ENCODE measurements around the gene ZNHIT6. TPM values are rescaled to one million over a fixed set of nuclear protein-coding genes. Genes with fewer than 3 reads are reported as not detected.

Gene ZNHIT6
- total and polyA plus RNA-seq, 2 of the 8 experiments (the other 6 are each of a cell fraction or from before 2014, with no cell fraction given) = 5.9 to 17.2 TPM

DNA sequence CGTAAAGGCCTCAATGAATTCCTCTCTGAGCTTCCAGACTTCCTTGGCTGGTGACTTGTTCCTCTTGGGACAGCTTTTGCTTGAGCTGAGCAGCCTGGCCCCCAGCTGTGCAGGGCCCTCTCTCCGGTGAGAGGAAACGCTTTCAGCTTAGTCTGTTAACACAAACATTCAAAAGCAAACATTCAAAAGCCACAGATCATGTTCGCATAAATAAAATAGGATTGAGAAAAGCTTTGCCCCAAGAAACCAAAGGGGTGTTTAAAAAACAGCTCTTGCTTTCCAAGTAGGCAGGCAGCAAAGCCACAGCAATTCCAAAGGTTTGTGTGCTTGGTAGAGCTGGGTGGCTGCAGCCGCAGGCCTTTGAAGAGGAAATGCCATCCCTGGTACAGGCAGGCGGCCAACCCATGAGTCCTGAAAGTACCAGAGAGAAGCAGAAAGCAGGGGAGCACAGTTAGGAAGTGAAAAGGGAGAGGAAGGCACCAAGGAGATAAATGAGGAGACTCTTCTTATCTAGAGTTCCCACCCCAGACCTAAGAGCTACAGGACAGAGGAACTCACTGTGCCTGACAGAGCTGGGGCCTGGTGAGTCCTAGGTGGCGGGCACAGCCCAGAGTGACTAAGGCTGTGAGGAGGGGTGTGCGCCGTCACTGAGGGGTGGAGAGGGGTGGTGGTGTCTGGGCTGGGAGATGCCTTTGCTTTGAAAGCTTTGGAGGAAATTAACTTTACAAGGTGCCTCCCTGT, 79.3 kb downstream of the ZNHIT6 start:
- no peak overlapping the region for H2BK15ac ChIP-seq (ENCODE audit: low read length)
- CTCF ChIA-PET (ENCODE audit: partially characterized antibody) = interaction anchor here (0.9 to 4.8 kb wide), 12 partner anchors 12 to 321 kb away, joined by 3 to 42 read pairs (median 4); no protein-coding TSS in a partner anchor
- FAIRE-seq = no peak

More for the DNA sequence above, 79.3 kb downstream of the ZNHIT6 start:
- DNase-seq (ENCODE audit: low read depth in 1 of 2, low spot score in 2 of 2) = no peak
- Histone ChIP-seq H3K18ac (ENCODE audit: extremely low read depth, low read length) (peak overlapping the region; percentile 79), H3K79me2 (ENCODE audit: control insufficient read depth in 1 of 2, insufficient read depth in 2 of 2, low read length in 2 of 2) (no peaks in the 10 kb centered on the region), H3K4me3 (ENCODE audit: extremely low read depth in 1 of 4, insufficient read depth in 2 of 4, low read depth in 3 of 4, low read length in 4 of 4) (no peak overlapping the region), H2BK12ac (ENCODE audit: low read depth, low read length) (0 out of 2 replicates have a peak overlapping the region, but pooled peaks have one; percentile 62), H4K20me1 (replicated peaks in 1 of 2; ENCODE audit: control insufficient read depth in 1 of 2, insufficient read depth in 2 of 2, low read length in 2 of 2) (no peaks in the 10 kb centered on the region), H3K23me2 (ENCODE audit: low read depth, low read length) (no peaks in the 10 kb centered on the region), H4K91ac (replicated peaks; ENCODE audit: insufficient read length, low read length) (no peak overlapping the region), H2AK5ac (ENCODE audit: low read depth, low read length) (no peak overlapping the region; the same call in 1 of the 2 replicates), H2BK120ac (replicated peaks; ENCODE audit: low read depth, low read length) (no peak overlapping the region), H3K56ac (replicated peaks; ENCODE audit: insufficient read length, low read depth, low read length) (no peak overlapping the region), H3K14ac (ENCODE audit: insufficient read length) (no peak overlapping the region), H3K27ac (ENCODE audit: low read depth, low read length) (no peak overlapping the region), H3K4me1 (replicated peaks in 1 of 4; ENCODE audit: control insufficient read depth in 3 of 4, insufficient read depth in 4 of 4, low read length in 3 of 4) (peaks cover 3 to 11% (median 6%) of the 10 kb centered on the region in 4 experiments; a peak in 6 of 7 replicates), H4K8ac (ENCODE audit: extremely low read depth, insufficient read depth, low read length) (no peak overlapping the region), H2BK20ac (ENCODE audit: low read length) (peak overlapping the region; percentile 76; the same call in 1 of the 2 replicates), H3K23ac (ENCODE audit: insufficient read length) (no peak overlapping the region), H3K9ac (replicated peaks in 1 of 4; ENCODE audit: extremely low read depth in 1 of 4, low read depth in 3 of 4, low read length in 3 of 4) (no peak overlapping the region), H4K5ac (ENCODE audit: insufficient read length, low read depth, low read length) (no peak overlapping the region), H2AFZ (ENCODE audit: low read length) (no peak overlapping the region), H3K4ac (replicated peaks; ENCODE audit: insufficient read length, low read depth, low read length) (no peak overlapping the region), H3K79me1 (ENCODE audit: low read depth, low read length) (no peaks in the 10 kb centered on the region), H3K27me3 (replicated peaks in 1 of 4; ENCODE audit: control insufficient read depth in 3 of 4, extremely low read depth in 1 of 4, insufficient read depth in 3 of 4, low read length in 3 of 4) (no peaks in the 10 kb centered on the region), H3K36me3 (ENCODE audit: control insufficient read depth in 2 of 4, insufficient read depth in 4 of 4, low read length in 3 of 4) (no peaks in the 10 kb centered on the region), H3K9me3 (ENCODE audit: insufficient read depth in 2 of 2, low read depth in 1 of 2, low read length in 1 of 2) (no peaks in the 10 kb centered on the region), H3K4me2 (ENCODE audit: insufficient read depth in 1 of 2, low read depth in 2 of 2, low read length in 2 of 2) (peak overlapping the region; percentile 6 to 29; a peak in 2 of 4 replicates), H2BK5ac (ENCODE audit: low read depth, low read length) (peak overlapping the region; percentile 79; the same call in 1 of the 2 replicates)
- WGBS, 2 experiments (ENCODE audit: extremely low coverage in 1 of 2, insufficient coverage in 1 of 2, insufficient read length in 1 of 2, insufficient replicate concordance in 2 of 2, low coverage in 1 of 2, low lambda C conversion rate in 2 of 2, missing lambda C conversion rate in 1 of 2) = 57% methylated on average over 9 of the region's 9 CpGs; no CpG with 5 or more reads in 1 of the 2 experiments
- TF ChIP-seq HDAC2 (IDR thresholded peaks at IDR 0.05; ENCODE audit: borderline replicate concordance in 1 of 2, low read depth in 2 of 2, low read length in 2 of 2) (0 out of 4 replicates have a peak, but pooled peaks of 1 of the 2 experiments have one; percentile 57), EGR1 (IDR thresholded peaks at IDR 0.05; ENCODE audit: borderline replicate concordance, low read depth, low read length) (no peak)
- POLR2A ChIA-PET (ENCODE audit: partially characterized antibody) = interaction anchor here (0.6 to 3.9 kb wide), 8 partner anchors 13 to 298 kb away, joined by 3 to 20 read pairs (median 6); partner anchors contain the start of gene CCN1
